Mucosa of rectum (tissue), 2 donors: Measurements from ENCODE around the gene LANCL3.
"Not testable (repeated sequence)": the region's sequence is repeated elsewhere in the genome, so short reads cannot be mapped to it uniquely, and the experiment has no call there.

ENCODE experiments used
- H3K27ac ChIP-seq, 2 donors: one replicate each; pipeline ENCODE4 v1.7.0; 2013; ENCODE audit warnings: inconsistent platforms in 2 of 2, low read depth in 2 of 2, low read length in 2 of 2
- H3K27me3 ChIP-seq, 2 donors: one replicate each; pipeline ENCODE4 v1.7.0; 2013; ENCODE audit warnings: low read length in 2 of 2; ENCODE audit not compliant: control insufficient read depth in 2 of 2, insufficient read depth in 2 of 2
- H3K36me3 ChIP-seq, 2 donors: one replicate each; pipeline ENCODE4 v1.7.0; 2013; ENCODE audit warnings: low read length in 2 of 2; ENCODE audit not compliant: control insufficient read depth in 2 of 2, insufficient read depth in 2 of 2
- H3K4me1 ChIP-seq, 2 donors: one replicate each; pipeline ENCODE4 v1.7.0; 2013; ENCODE audit warnings: low read length in 2 of 2, mild to moderate bottlenecking in 1 of 2; ENCODE audit not compliant: control insufficient read depth in 2 of 2, insufficient read depth in 2 of 2
- H3K4me3 ChIP-seq, 2 donors: one replicate each; pipeline ENCODE4 v1.7.0; 2013; ENCODE audit warnings: low read length in 2 of 2
- H3K9ac ChIP-seq, 2 donors: one replicate each; pipeline ENCODE4 v1.7.0; 2013; ENCODE audit warnings: low read length in 2 of 2, low read depth in 1 of 2, mild to moderate bottlenecking in 1 of 2
- H3K9me3 ChIP-seq, 2 donors: one replicate each; pipeline ENCODE4 v1.7.0; 2013; ENCODE audit warnings: low read length in 2 of 2; ENCODE audit not compliant: control insufficient read depth in 2 of 2
- donor health status: healthy.
- donor health status: Normal muscosa, but diverticular disease.

The LANCL3 gene

DNA sequence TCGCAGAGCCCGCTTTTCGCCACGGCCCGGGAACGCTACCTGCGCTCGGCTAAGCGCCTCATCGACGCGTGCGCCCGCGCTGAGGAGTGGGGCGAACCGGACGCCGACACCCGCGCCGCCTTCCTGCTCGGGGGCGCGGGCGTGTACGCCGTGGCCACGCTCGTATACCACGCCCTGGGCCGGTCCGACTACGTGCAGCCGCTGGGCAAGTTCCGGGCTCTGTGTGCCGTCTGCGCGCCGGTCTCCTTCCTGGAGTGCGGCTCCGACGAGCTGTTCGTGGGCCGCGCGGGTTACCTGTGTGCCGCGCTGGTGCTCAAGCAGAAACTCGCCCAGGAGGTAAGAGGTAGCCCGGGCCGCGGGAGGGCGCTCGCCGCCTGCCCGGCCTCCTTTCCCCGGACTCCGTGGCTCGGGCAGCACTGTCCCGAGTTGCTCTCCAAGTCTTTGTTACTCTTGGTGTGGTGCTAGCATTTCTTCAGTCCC is 687 bp downstream of the LANCL3 start:
- not testable (repeated sequence) for H3K4me1 ChIP-seq, H3K36me3 ChIP-seq, H3K9me3 ChIP-seq, H3K27me3 ChIP-seq
- Histone ChIP-seq H3K27ac (peak overlapping the region; percentile 55 to 63), H3K9ac (peak overlapping the region in 1 of 2 donors; percentile 50), H3K4me3 (peak overlapping the region; percentile 55 to 68)

DNA sequence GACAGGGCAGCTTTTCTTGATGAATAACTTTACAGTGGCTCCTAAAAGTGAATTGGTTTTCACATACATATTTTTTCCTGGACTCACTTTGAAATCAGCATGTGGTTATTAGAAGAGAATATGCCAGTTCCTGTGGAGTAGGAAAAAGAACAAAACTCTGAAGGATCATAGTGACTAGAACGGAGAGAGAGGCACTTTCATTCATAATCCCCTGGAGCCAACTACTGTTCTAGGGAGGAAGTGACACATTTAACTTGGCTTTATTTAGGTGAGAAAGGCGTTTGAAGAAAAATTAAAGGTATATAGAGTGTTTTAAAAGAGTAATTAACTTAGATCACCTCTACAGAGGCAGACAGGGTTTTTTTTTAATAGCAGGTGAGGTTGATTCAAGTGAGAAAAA is 1.7 kb downstream of the LANCL3 start:
- not testable (repeated sequence) for H3K9me3 ChIP-seq, H3K36me3 ChIP-seq, H3K4me1 ChIP-seq, H3K4me3 ChIP-seq, H3K27ac ChIP-seq, H3K27me3 ChIP-seq
- peak overlapping the region in 1 of 2 donors; percentile 50 for H3K9ac ChIP-seq

DNA sequence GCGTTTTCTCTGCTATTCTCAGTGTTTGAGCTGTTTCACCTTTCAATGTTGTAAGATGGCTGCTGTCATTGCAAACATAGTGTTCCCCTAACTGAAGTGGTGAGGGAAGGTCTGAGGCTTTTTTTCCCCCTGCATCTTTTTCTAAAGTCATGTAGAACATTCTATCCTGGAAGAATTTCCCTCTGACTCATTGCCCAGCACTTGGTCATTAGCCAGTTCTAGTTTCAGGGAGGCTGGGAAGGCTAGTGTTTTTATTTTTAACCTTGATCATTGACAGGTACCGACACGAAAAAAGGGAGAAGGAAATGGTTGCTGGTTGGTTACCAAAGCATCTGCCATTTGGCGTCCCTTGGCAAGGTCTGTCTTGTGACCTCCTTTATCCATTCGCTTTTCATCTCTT is 6.6 kb downstream of the LANCL3 start:
- no peaks in the 10 kb centered on the region for H3K4me1 ChIP-seq
- H3K27me3 ChIP-seq, result peaks cover 0 to 2% of the 10 kb centered on the region in 2 donors
- H3K36me3 ChIP-seq, result no peaks in the 10 kb centered on the region
- no peak overlapping the region for H3K9ac ChIP-seq
- no peak overlapping the region for H3K4me3 ChIP-seq
- H3K9me3 ChIP-seq, result no peaks in the 10 kb centered on the region
- H3K27ac ChIP-seq, result no peak overlapping the region

GRCh38 chrX:37580080-37580479 is 8.6 kb downstream of the LANCL3 start:
- peaks cover 0 to 2% of the 10 kb centered on the region in 2 donors for H3K27me3 ChIP-seq
- no peaks in the 10 kb centered on the region for H3K36me3 ChIP-seq
- H3K4me3 ChIP-seq, result no peak overlapping the region
- H3K4me1 ChIP-seq, result no peaks in the 10 kb centered on the region
- H3K9me3 ChIP-seq, result no peaks in the 10 kb centered on the region
- H3K9ac ChIP-seq, result no peak overlapping the region
- H3K27ac ChIP-seq, result no peak overlapping the region

DNA sequence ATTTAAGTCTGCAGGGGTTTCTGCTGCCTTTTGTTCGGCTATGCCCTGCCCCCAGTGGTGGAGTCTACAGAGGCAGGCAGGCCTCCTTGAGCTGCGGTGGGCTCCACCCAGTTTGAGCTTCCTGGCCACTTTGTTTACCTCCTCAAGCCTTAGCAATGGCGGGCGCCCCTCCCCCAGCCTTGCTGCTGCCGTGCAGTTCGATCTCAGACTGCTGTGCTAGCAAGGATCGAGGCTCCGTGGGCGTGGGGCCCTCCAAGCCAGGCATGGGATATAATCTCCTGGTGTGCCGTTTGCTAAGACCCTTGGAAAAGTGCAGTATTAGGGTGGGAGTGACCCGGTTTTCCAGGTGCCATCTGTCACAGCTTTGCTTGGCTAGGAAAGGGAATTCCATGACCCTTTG is 15.9 kb downstream of the LANCL3 start:
- H3K9ac ChIP-seq, H3K9me3 ChIP-seq, H3K27me3 ChIP-seq, H3K27ac ChIP-seq, H3K4me1 ChIP-seq, H3K36me3 ChIP-seq, H3K4me3 ChIP-seq: not testable (repeated sequence)

DNA sequence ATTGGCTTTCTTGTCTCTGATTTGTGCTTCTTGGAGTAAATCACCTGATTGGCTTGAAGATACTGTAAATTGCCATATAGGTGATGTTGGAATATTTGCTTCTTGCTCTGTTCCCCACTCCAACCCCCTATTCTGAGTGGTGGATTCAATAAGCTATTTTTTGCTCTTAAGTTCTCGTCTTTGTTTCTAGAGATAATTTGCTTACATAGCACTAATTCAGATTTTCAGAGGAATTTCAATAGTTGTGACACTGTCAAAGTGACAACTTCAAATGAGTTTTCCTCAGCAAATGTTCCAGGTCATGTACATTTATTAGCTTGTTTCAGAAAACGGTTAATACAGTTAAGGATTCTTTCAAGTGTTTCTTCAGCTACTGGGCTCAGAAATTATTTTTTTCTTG is 18.6 kb downstream of the LANCL3 start:
- H3K9ac ChIP-seq, result no peak overlapping the region
- H3K27me3 ChIP-seq, result no peaks in the 10 kb centered on the region
- no peak overlapping the region for H3K4me3 ChIP-seq
- no peaks in the 10 kb centered on the region for H3K9me3 ChIP-seq
- H3K27ac ChIP-seq, result no peak overlapping the region
- H3K36me3 ChIP-seq, result no peaks in the 10 kb centered on the region
- H3K4me1 ChIP-seq, result no peaks in the 10 kb centered on the region

DNA sequence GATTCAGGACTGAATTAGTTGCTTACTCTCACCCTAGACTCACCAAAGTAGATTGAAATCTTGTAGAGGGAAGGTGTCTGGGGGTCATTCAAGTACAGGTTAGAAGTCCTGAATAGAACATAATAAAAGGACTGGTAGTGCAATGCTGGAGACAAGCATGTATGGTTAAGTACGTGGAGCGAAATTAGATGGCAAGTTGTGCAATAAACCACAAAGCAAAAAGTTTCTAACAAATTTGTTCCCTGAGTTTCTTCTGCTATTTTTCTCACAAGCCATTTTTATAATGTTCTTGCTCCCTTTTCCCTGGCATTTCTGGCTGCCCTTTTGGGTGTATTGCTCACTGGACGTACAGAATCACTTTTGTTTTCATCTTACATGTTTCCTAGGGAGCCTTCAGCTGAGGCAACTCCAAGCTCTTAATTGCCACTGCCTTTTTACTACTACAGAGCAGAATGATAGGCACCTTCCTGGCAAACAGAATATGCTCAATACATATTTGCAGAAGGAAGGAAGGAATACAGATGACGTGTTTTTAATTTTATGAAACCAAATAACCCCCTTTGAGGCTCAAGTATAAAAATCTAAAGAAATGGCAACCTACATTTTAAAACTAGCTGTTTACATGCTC is 23.4 kb downstream of the LANCL3 start:
- H3K9me3 ChIP-seq, result no peaks in the 10 kb centered on the region
- H3K36me3 ChIP-seq, result no peaks in the 10 kb centered on the region
- H3K9ac ChIP-seq, result no peak overlapping the region
- H3K27me3 ChIP-seq, result peaks cover 0 to 4% of the 10 kb centered on the region in 2 donors
- H3K4me3 ChIP-seq, result no peak overlapping the region
- no peaks in the 10 kb centered on the region for H3K4me1 ChIP-seq
- H3K27ac ChIP-seq, result no peak overlapping the region

DNA sequence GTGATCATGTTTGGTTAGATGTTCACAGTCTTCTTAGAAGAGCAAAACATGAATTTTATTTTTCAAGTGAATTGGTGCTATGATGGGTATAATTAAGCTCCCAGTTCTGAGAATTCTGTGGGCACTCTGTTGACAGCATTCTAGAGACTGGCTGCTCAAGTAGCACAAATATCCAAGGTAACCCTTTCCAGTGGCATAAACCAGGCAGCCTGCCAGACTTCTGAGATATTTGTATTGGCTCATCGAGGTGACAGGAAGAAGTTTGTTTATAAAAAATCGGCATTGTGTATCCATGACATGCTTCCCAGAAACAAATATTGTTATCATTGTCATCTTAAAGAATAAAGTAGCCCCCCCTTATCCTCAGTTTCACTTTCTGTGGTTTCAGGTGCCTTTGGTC is 28.3 kb downstream of the LANCL3 start:
- no peaks in the 10 kb centered on the region for H3K36me3 ChIP-seq
- peaks cover 2 to 15% of the 10 kb centered on the region in 2 donors for H3K27me3 ChIP-seq
- no peaks in the 10 kb centered on the region for H3K9me3 ChIP-seq

GRCh38 chrX:37603938-37604409 is 32.5 kb downstream of the LANCL3 start:
- Histone ChIP-seq H3K4me1 (no peaks in the 10 kb centered on the region), H3K9ac (no peak overlapping the region), H3K27ac (no peak overlapping the region)

More for the DNA sequence above, 28.3 kb downstream of the LANCL3 start:
- Histone ChIP-seq H3K4me3 (no peak overlapping the region), H3K9ac (no peak overlapping the region), H3K27ac (no peak overlapping the region), H3K4me1 (no peaks in the 10 kb centered on the region)

GRCh38 chrX:37607243-37607642 is 35.8 kb downstream of the LANCL3 start:
- no peaks in the 10 kb centered on the region for H3K9me3 ChIP-seq
- no peak overlapping the region for H3K27ac ChIP-seq
- no peak overlapping the region for H3K9ac ChIP-seq
- H3K27me3 ChIP-seq, result peaks cover 2 to 4% of the 10 kb centered on the region in 2 donors
- no peak overlapping the region for H3K4me3 ChIP-seq
- H3K36me3 ChIP-seq, result no peaks in the 10 kb centered on the region
- no peaks in the 10 kb centered on the region for H3K4me1 ChIP-seq

More at GRCh38 chrX:37603938-37604409, 32.5 kb downstream of the LANCL3 start:
- peaks cover 2 to 10% of the 10 kb centered on the region in 2 donors for H3K27me3 ChIP-seq
- H3K9me3 ChIP-seq, result no peaks in the 10 kb centered on the region
- no peak overlapping the region for H3K4me3 ChIP-seq
- H3K36me3 ChIP-seq, result no peaks in the 10 kb centered on the region
